NOMO-1 (cell line): ENCODE data around the gene FAM209A.
A peak's percentile ranks its signal among the peaks of the same experiment; 100 is the strongest.
"Not testable (repeated sequence)": the region's sequence is repeated elsewhere in the genome, so short reads cannot be mapped to it uniquely, and the experiment has no call there.

Source experiments
- DNase-seq, 2 experiments: peaks; one replicate each; lab custom pipeline; 2025; ENCODE audit not compliant: unreplicated experiment in 2 of 2; lab: John Stamatoyannopoulos, UW

The FAM209A gene

GRCh38 chr20:56537997-56538396, 13.5 kb downstream of the FAM209A start:
- DNase-seq: no peak

GRCh38 chr20:56540415-56540814, 15.9 kb downstream of the FAM209A start:
- DNase-seq: no peak

- DNase-seq: no peak
Measured at GRCh38 chr20:56542489-56543030, 18.0 kb downstream of the FAM209A start.

GRCh38 chr20:56551571-56551970, 27.0 kb downstream of the FAM209A start:
- no peak for DNase-seq

GRCh38 chr20:56552911-56553629, 28.5 kb downstream of the FAM209A start:
- peak; percentile 10 to 49 for DNase-seq

GRCh38 chr20:56554869-56555268, 30.3 kb downstream of the FAM209A start:
- peak; percentile 87 to 98 for DNase-seq

GRCh38 chr20:56558968-56559367, 34.4 kb downstream of the FAM209A start:
- no peak for DNase-seq

- not testable (repeated sequence) for DNase-seq
Measured at GRCh38 chr20:56564526-56564925, 40.0 kb downstream of the FAM209A start.

GRCh38 chr20:56565511-56565910, 41.0 kb downstream of the FAM209A start:
- no peak for DNase-seq

GRCh38 chr20:56566621-56567020, 42.1 kb downstream of the FAM209A start:
- no peak for DNase-seq

- DNase-seq: no peak
Measured at GRCh38 chr20:56570832-56571231, 46.3 kb downstream of the FAM209A start.

GRCh38 chr20:56572172-56572571, 47.6 kb downstream of the FAM209A start:
- no peak for DNase-seq

- DNase-seq: no peak
Measured at GRCh38 chr20:56573986-56574385, 49.4 kb downstream of the FAM209A start.

GRCh38 chr20:56574531-56575142, 50.1 kb downstream of the FAM209A start:
- no peak for DNase-seq

GRCh38 chr20:56575157-56575556, 50.6 kb downstream of the FAM209A start:
- DNase-seq: no peak
